GM12878 (cell line): ENCODE measurements around the gene IL36A. TPM values are rescaled to one million over a fixed set of nuclear protein-coding genes. Genes with fewer than 3 reads are reported as not detected.

Experiments
- ATAC-seq: fragments of 200-7000 bp; cut with Tn5 transposase; 3 replicates; pipeline ENCODE4 v1.9.1; 2020; ENCODE audit warnings: mild to moderate bottlenecking, moderate library complexity
- BruUV-seq: library from RNA; stranded (reverse); fragments of 400-500 nt; replicated peaks from 2 replicates; lab custom pipeline; 2021; lab: Mats Ljungman, UMichigan
- CTCF ChIA-PET: fragments of 300-600 bp; sonication (Branson Sonifier 250); formaldehyde crosslinking; extraction: SDS; loops from one replicate; lab custom pipeline; 2021; ENCODE audit warnings: inconsistent platforms; lab: Yijun Ruan, JAX
- POLR2A ChIA-PET: fragments of 350-600 bp; formaldehyde crosslinking; extraction: SDS; loops from one replicate; lab custom pipeline; 2021; ENCODE audit warnings: inconsistent platforms; lab: Charles Lee
- RAD21 ChIA-PET: fragments of 300-600 bp; sonication (Branson Sonifier 250); formaldehyde crosslinking; loops from one replicate; lab custom pipeline; 2023; ENCODE audit warnings: antibody characterized with exemption; ENCODE audit not compliant: unreplicated experiment; lab: Charles Lee
- SMC1A ChIA-PET: fragments of 300-600 bp; sonication (Branson Sonifier 250); formaldehyde crosslinking; loops from one replicate; lab custom pipeline; 2023; ENCODE audit not compliant: unreplicated experiment, uncharacterized antibody; lab: Charles Lee
- DNase-seq: peaks from one replicate; pipeline ENCODE4 v3.0.0-alpha.2; 2011; ENCODE audit warnings: low read depth, low spot score
- FAIRE-seq: peaks from 3 replicates; lab custom pipeline; 2011; peaks lifted over from hg19 to GRCh38; lab: Jason Lieb, UNC
- H2AFZ ChIP-seq: 2 replicates; pipeline ENCODE4 v1.6.0; 2011; ENCODE audit warnings: low read depth, low read length, control low read depth; ENCODE audit not compliant: control insufficient read depth
- H3K27ac ChIP-seq: 2 replicates; pipeline ENCODE4 v1.5.1; 2011; ENCODE audit warnings: control low read depth; ENCODE audit not compliant: control insufficient read depth, insufficient read depth
- H3K27me3 ChIP-seq, 2 experiments: replicated peaks in 1 of 2; 2 replicates each; pipeline versions ENCODE4 v1.6.0 to v1.6.1; 2011; ENCODE audit warnings: low read length in 1 of 2; ENCODE audit not compliant: control insufficient read depth in 2 of 2, insufficient read depth in 2 of 2
- H3K36me3 ChIP-seq, 2 experiments: 2 replicates each; pipeline ENCODE4 v1.5.1; 2011; ENCODE audit warnings: low read length in 1 of 2; ENCODE audit not compliant: control insufficient read depth in 2 of 2, insufficient read depth in 2 of 2
- H3K4me1 ChIP-seq: 2 replicates; pipeline ENCODE4 v1.6.1; 2011; ENCODE audit warnings: mild to moderate bottlenecking, low read length, moderate library complexity, mixed read lengths; ENCODE audit not compliant: control insufficient read depth, insufficient read depth
- H3K4me2 ChIP-seq: 2 replicates; pipeline ENCODE4 v1.6.0; 2011; ENCODE audit warnings: control low read depth; ENCODE audit not compliant: control insufficient read depth, insufficient read depth
- H3K4me3 ChIP-seq: fragments of 200-600 bp; sonication (generic); 2 replicates; pipeline ENCODE4 v1.5.1; 2016
- H3K79me2 ChIP-seq: 2 replicates; pipeline ENCODE4 v1.6.0; 2011; ENCODE audit warnings: low read length; ENCODE audit not compliant: control insufficient read depth, insufficient read depth
- H3K9ac ChIP-seq: 2 replicates; pipeline ENCODE4 v1.8.0; 2011; ENCODE audit warnings: low read length, control low read depth, mixed read lengths; ENCODE audit not compliant: control insufficient read depth, insufficient read depth
- H3K9me3 ChIP-seq: replicated peaks from 3 replicates; pipeline ENCODE4 v1.5.1; 2011; ENCODE audit warnings: mild to moderate bottlenecking, low read length; ENCODE audit not compliant: control insufficient read depth, insufficient read depth
- H4K20me1 ChIP-seq: 2 replicates; pipeline ENCODE4 v1.6.0; 2011; ENCODE audit not compliant: control insufficient read depth, insufficient read depth
- BRCA1 ChIP-seq: IDR thresholded peaks from 2 replicates; pipeline ENCODE4 v1.6.1; 2011; ENCODE audit warnings: low read depth, low read length, improper control_type of control experiment
- CBX3 ChIP-seq: fragments of 200-600 bp; sonication (generic); IDR thresholded peaks from 2 replicates; pipeline ENCODE4 v1.6.1; 2016; ENCODE audit warnings: low read depth, borderline replicate concordance
- DPF2 ChIP-seq: fragments of 450-650 bp; IDR thresholded peaks from 2 replicates; pipeline ENCODE4 v1.6.1; 2017; ENCODE audit warnings: mild to moderate bottlenecking
- EP300 ChIP-seq, 2 experiments: fragments of 150-350 bp in 1 of 2; IDR thresholded peaks; 2 replicates each; pipeline ENCODE4 v1.6.1; 2011 to 2012; ENCODE audit warnings: low read depth in 2 of 2, low read length in 2 of 2, borderline replicate concordance in 1 of 2, improper control_type of control experiment in 1 of 2, inconsistent platforms in 1 of 2; ENCODE audit not compliant: control insufficient read depth in 1 of 2
- FOXK2 ChIP-seq: fragments of 450-650 bp; IDR thresholded peaks from 2 replicates; pipeline ENCODE4 v1.6.1; 2017; ENCODE audit warnings: mild to moderate bottlenecking, moderate library complexity
- NR2F1 ChIP-seq: fragments of 450-650 bp; conservative IDR thresholded peaks from 2 replicates; pipeline ENCODE4 v1.6.1; 2017; ENCODE audit warnings: mild to moderate bottlenecking
- POLR2AphosphoS2 ChIP-seq: IDR thresholded peaks from 2 replicates; pipeline ENCODE4 v1.6.1; 2011; ENCODE audit warnings: low read depth, mild to moderate bottlenecking, low read length, improper control_type of control experiment, moderate library complexity
- RUNX3 ChIP-seq: IDR thresholded peaks from 2 replicates; pipeline ENCODE4 v1.6.1; 2012; ENCODE audit warnings: low read length, inconsistent platforms
- SMAD5 ChIP-seq: IDR thresholded peaks from 2 replicates; pipeline ENCODE4 v1.6.1; 2016; ENCODE audit warnings: antibody characterized with exemption, low read depth
- SUPT20H ChIP-seq: IDR thresholded peaks from 2 replicates; pipeline ENCODE4 v1.6.1; 2011; ENCODE audit warnings: low read depth, mild to moderate bottlenecking, low read length, moderate library complexity, borderline replicate concordance; ENCODE audit not compliant: control insufficient read depth
- ZZZ3 ChIP-seq: IDR thresholded peaks from 2 replicates; pipeline ENCODE4 v1.6.1; 2011; ENCODE audit warnings: low read depth; ENCODE audit not compliant: control insufficient read depth, insufficient read length
- WGBS: methylation state at CpG from one replicate; pipeline ENCODE4 v1.1.6; 2016; ENCODE audit warnings: low lambda C conversion rate; ENCODE audit not compliant: insufficient replicate concordance, insufficient coverage; ENCODE audit errors: missing lambda C conversion rate; 5-methylcytosine and 5-hydroxymethylcytosine counted together
- in situ Hi-C: fragments of 300-500 bp; cut with MboI; formaldehyde crosslinking; loops from 9 replicates; pipeline ENCODE4 v1.14.3; 2018; ENCODE audit warnings: mixed read lengths
- intact Hi-C: fragments of 100-400 bp; cut with micrococcal nuclease; formaldehyde crosslinking; loops from one replicate; pipeline ENCODE4 v1.14.2; 2022; ENCODE audit not compliant: unreplicated experiment
- polyA plus RNA-seq, 11 experiments: library from polyadenylated mRNA; depleted of rRNA in 4 of 11; unstranded in 6 of 11; stranded (reverse) in 5 of 11; fragments of >200 nt; fragmentation: Nextera tagmentation in 4 of 11; fragmentation: Illumina TruSeq in 1 of 11; extraction: Ambion mirVana in 4 of 11; extraction: Trizol in 1 of 11; gene quantifications; 1 replicate in 1 of 11; 2 replicates in 10 of 11; pipeline versions ENCODE4 v1.2.1 to v1.2.3, GENCODE V29; 2011 to 2016; ENCODE audit warnings: inconsistent platforms in 2 of 11, missing spikeins in 2 of 11, low read depth in 1 of 11
- total RNA-seq, 4 experiments: library from RNA; depleted of rRNA in 3 of 4; stranded (reverse); fragments of >200 nt in 3 of 4; fragmentation: Illumina TruSeq in 1 of 4; extraction: Trizol in 1 of 4; gene quantifications; 2 replicates each; pipeline versions ENCODE4 v1.2.1 to v1.2.3, GENCODE V29; 2013 to 2021
- TF ChIP-seq, protein P1 (sequence below): fragments of 450-650 bp; IDR thresholded peaks from 2 replicates; pipeline ENCODE4 v1.6.1; 2017; ENCODE audit warnings: borderline replicate concordance

IL36A gene
- total and polyA plus RNA-seq, 10 of the 15 experiments (the other 5 are each of a cell fraction or from before 2014, with no cell fraction given), result not detected

GRCh38 chr2:112996635-112997034 lies 8.6 kb upstream of the IL36A start:
- ChIA-PET RAD21 (no interaction called here), CTCF (no interaction called here), SMC1A (interaction anchor here (0.9 kb wide), 1 partner anchor 8 kb away, joined by 3 read pairs; no protein-coding TSS in a partner anchor), POLR2A (no interaction called here)
- ATAC-seq (peak; percentile 36; the same call in 2 of the 3 replicates), FAIRE-seq (no peak), DNase-seq (no peak)
- H4K20me1 ChIP-seq, result no peaks in the 10 kb centered on the region
- no peaks in the 10 kb centered on the region for H3K79me2 ChIP-seq
- H3K36me3 ChIP-seq, result no peaks in the 10 kb centered on the region
- no peaks in the 10 kb centered on the region for H3K27me3 ChIP-seq
- TF ChIP-seq RUNX3, result peak; percentile 68
- TF ChIP-seq BRCA1, result no peak
- no peak overlapping the region for H3K4me3 ChIP-seq
- 1% methylated on average over 6 of the region's 6 CpGs for WGBS
- no peak overlapping the region; the same call in 1 of the 2 replicates for H2AFZ ChIP-seq
- H3K4me1 ChIP-seq, result no peaks in the 10 kb centered on the region
- BruUV-seq, result no TSS peak
- H3K9ac ChIP-seq, result no peak overlapping the region
- H3K9me3 ChIP-seq, result no peaks in the 10 kb centered on the region; the same call in 1 of the 3 replicates
- in situ Hi-C loops, result no loop called here
- intact Hi-C loops, result no loop called here
- no peak overlapping the region for H3K27ac ChIP-seq
- H3K4me2 ChIP-seq, result no peak overlapping the region

DNA sequence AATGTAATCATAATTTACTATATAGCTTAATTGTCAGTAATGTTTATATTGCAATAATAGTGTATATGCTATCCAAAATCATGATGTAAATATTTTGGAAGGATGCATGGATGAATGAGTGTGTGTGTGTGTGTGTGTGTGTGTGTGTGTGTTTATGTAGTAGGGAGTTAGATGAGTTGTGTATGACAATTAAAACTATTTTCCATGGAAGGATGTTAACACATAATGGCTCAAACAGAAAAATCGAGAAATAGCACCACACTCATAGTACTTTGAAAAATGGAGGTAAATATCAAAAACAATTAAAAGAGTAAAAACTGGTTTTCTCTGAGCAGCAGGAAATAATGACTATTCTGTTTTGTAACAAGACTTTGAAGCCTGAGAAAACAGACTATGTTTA lies 8.1 kb upstream of the IL36A start:
- intact Hi-C loops, result no loop called here
- no peak overlapping the region for H3K4me2 ChIP-seq
- RAD21 ChIA-PET, result no interaction called here
- no peaks in the 10 kb centered on the region for H4K20me1 ChIP-seq
- WGBS, result 0% methylated on average over 1 of the region's 1 CpG
- H3K9ac ChIP-seq, result no peak overlapping the region
- SMC1A ChIA-PET, result interaction anchor here (0.9 kb wide), 1 partner anchor 9 kb away, joined by 3 read pairs; no protein-coding TSS in a partner anchor
- CTCF ChIA-PET, result no interaction called here
- no peaks in the 10 kb centered on the region for H3K27me3 ChIP-seq
- no TSS peak for BruUV-seq
- FAIRE-seq (no peak), DNase-seq (no peak), ATAC-seq (no peak)
- H3K36me3 ChIP-seq, result no peaks in the 10 kb centered on the region
- H3K79me2 ChIP-seq, result no peaks in the 10 kb centered on the region
- TF ChIP-seq POLR2AphosphoS2, result no peak
- TF ChIP-seq, protein P1, sequence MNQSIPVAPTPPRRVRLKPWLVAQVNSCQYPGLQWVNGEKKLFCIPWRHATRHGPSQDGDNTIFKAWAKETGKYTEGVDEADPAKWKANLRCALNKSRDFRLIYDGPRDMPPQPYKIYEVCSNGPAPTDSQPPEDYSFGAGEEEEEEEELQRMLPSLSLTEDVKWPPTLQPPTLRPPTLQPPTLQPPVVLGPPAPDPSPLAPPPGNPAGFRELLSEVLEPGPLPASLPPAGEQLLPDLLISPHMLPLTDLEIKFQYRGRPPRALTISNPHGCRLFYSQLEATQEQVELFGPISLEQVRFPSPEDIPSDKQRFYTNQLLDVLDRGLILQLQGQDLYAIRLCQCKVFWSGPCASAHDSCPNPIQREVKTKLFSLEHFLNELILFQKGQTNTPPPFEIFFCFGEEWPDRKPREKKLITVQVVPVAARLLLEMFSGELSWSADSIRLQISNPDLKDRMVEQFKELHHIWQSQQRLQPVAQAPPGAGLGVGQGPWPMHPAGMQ, result no peak
- TF ChIP-seq DPF2, result no peak
- TF ChIP-seq FOXK2, result no peak
- TF ChIP-seq SUPT20H, result no peak
- no peak for TF ChIP-seq EP300 (IDR thresholded peaks at IDR 0.05; ENCODE audit: borderline replicate concordance in 1 of 2, control insufficient read depth in 1 of 2, low read depth in 2 of 2, low read length in 2 of 2)
- TF ChIP-seq SMAD5, result no peak
- TF ChIP-seq CBX3, result no peak
- no peak for TF ChIP-seq ZZZ3
- TF ChIP-seq NR2F1, result no peak
- no peaks in the 10 kb centered on the region; the same call in 1 of the 3 replicates for H3K9me3 ChIP-seq
- in situ Hi-C loops, result no loop called here
- H2AFZ ChIP-seq, result no peak overlapping the region
- H3K27ac ChIP-seq, result no peak overlapping the region
- no peaks in the 10 kb centered on the region for H3K4me1 ChIP-seq
- H3K4me3 ChIP-seq, result no peak overlapping the region
- POLR2A ChIA-PET, result no interaction called here
